ENCODE measurements around the gene ARRB2. TPM values are rescaled to one million over a fixed set of nuclear protein-coding genes. Genes with fewer than 3 reads are reported as not detected.

ARRB2 gene
- polyA plus RNA-seq, 1 donor = 32.7 TPM

DNA sequence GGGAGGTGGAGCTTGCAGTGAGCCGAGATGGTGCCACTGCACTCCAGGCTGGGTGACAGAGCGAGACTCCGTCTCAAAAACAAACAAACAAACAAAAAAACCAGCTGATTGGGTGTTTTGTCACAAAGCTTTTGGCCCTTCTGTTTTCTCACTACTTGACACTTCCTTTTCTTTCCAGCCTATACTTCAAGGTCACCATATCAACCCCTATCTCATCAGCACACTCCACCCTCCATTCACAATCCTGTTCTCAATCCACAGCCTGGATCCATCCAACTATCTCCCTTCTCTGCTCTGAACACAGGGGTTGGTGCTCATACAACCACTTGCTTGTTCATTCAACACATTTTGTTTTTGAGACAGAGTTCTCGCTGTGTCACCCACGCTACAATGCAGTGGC, 14.2 kb downstream of the ARRB2 start:
- DNase-seq = no peak

DNA sequence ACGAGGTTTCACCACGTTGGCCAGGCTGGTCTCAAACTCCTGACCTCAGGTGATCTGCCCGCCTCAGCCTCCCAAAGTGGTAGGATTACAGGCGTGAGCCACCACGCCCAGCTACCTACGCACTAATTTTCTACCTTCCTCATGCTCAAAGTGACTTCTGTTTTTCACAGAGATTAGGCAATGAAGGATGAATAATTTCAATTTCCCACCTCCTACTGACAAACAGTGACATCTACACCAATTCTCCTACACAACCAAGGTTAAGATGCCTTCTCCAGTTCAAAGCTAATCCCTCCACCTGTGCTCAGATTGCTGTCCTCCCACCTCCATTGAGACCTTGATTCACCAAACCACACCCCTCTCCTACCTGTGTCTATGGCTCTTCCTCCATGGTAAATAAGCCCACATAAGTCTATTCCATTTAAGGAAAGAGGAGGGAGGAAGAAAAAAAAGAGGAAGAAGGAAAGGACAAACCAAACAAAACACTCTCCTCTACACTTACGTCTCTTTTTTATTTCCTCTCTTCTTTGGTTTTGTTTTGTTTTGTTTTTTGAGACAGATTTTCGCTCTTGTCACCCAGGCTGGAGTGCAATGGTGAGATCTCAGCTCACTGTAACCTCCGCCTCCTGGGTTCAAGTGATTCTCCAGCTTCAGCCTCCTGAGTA, 15.3 kb downstream of the ARRB2 start:
- DNase-seq = no peak

DNA sequence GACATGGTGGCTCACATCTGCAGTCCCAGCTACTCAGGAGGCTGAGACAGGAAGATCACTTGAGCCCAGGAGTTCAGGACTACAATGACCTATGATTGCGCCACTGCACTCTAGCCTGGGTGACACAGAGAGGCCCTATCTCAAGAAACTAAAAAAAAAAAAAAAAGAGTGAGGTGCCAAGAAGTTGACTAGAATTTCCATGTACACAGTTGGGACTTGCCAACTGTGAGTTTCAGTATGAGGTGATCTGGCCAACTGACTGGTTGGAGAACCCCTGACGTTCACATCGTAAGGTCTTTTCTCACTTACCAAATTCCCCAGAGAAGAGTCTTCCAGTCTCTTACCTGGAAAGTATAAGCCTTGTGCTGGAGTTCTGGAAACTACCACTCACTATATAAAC, 17.7 kb downstream of the ARRB2 start:
- no peak for DNase-seq

DNA sequence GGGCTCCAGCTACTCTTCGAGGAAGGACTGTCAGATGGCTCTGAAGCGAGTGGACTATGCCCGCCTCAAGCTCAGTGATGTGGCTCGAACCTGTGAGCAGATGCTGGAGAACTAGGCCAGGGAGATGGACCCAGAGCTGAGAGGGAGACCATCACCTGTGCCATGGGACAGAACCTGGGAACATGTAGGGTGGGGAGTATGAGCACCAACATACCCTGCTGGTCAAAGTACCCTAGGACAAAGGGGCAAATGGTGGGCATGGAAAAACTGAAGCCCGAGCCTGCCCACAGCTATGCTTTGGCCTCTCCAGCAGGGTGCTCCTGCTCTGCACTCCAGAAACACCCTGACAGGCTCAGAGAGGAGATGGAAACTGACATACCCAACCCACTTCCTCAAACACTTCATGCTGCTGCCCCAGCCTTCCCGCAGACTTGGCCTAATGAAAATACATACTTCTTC, 22.7 kb downstream of the ARRB2 start:
- DNase-seq = no peak

DNA sequence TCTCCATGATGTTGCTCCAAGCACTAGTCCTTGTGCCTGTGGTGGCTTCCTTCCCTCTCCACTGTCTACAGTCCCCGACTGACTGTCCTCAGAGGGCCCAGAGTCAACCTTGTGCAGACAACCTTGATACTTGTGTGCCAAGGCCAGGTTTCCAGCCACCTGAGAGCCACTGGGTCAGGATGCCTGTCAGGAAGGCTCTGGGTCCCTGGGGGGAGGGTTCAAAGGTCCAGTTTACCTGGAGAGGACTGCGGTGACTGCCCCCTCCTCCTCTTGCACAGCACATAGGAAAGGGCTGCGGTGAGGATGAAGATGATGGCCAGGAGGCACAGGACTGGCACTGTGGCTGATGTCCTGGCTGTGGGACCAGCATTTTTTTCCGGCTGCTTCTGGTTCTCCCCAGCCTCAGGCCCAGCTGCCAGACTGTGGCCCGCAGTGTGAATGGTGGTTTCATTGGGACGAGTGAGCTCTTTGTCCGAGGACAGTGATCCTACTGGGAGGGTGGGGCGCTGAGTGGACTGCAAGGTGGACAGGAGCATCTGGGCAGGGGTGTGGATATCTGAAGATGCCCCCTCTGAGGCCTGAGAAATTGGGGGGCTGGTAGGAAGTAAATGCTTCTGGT, 24.5 kb downstream of the ARRB2 start:
- no peak for DNase-seq

DNA sequence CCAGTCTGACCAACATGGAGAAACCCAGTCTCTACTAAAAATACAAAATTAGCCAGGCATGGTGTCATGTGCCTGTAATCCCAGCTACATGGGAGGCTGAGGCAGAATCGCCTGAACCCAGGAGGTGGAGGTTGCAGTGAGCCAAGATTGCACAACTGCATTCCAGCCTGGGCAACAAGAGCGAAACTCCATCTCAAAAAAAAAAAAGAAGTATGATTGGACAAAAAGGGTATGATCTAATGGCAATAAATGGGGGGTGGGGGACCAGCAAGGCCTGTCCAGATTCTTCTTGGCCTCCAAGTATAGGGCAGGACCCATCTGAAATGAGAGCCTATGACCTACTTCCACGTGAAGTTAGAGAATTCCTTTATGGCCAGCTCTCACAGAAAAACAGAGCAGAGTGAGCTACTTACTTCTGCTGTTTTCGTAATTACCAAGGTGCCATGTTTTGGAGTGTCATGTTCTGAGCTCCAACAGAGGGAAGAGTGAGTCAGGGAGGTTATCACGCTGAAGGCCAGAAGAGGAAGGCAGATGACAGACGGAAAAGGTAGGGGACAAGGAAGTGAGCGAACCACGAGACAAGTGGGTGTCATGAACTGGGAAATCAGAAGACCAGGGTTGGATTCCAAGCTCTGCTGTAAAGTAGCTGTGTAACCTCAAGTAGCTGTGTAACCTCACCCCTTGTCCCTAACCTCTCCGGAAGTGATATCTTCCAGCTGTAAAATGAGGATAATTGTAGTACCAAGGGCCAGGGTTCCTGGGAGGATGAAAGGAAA, 25.6 kb downstream of the ARRB2 start:
- DNase-seq = no peak

DNA sequence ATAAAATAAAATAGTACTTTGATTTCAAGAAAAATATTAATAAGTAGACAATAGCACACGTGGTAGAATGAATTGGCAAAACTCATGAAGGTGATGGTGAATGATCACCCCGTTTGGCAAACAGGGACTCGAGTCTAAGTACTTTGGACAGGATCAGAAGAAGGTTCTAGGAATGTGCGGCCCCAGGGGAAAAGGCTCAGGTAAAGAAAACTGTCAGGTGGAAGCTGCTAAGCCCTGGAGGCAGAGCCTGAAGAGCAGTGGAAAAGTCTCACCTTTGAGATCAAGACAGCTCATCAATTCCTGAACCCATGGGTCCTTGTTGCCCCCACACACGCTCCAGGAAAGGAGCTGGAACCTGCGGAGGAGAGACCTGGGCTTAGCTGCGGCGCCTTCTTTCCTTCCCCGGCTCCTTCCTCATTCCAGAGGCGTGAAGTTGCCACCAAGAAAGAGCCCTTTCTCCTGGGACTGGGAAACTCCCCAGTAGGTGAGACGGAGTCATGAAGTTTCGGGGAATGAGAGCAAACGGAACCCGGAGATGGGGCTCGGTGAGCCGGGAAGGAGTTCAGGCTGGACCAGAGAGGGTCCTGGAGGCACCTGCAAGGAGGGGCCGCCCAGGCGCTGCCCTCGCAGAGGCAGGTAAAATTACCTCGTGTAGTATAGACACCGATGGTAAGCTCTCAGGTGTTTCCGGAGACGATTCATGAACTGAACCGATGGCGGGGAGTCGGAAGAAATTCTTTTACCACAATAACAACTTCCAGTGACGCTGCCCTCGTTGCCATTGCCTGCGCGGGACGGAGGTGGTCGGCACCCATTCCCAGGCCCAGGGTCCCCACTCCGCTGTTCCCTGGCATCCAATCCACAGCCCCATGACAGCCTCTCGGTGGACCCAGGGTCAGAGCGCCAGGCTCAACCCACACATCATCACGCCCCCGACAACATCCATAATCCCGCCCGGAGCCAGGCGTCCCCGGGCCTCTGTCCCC, 28.0 kb downstream of the ARRB2 start:
- no peak for DNase-seq

DNA sequence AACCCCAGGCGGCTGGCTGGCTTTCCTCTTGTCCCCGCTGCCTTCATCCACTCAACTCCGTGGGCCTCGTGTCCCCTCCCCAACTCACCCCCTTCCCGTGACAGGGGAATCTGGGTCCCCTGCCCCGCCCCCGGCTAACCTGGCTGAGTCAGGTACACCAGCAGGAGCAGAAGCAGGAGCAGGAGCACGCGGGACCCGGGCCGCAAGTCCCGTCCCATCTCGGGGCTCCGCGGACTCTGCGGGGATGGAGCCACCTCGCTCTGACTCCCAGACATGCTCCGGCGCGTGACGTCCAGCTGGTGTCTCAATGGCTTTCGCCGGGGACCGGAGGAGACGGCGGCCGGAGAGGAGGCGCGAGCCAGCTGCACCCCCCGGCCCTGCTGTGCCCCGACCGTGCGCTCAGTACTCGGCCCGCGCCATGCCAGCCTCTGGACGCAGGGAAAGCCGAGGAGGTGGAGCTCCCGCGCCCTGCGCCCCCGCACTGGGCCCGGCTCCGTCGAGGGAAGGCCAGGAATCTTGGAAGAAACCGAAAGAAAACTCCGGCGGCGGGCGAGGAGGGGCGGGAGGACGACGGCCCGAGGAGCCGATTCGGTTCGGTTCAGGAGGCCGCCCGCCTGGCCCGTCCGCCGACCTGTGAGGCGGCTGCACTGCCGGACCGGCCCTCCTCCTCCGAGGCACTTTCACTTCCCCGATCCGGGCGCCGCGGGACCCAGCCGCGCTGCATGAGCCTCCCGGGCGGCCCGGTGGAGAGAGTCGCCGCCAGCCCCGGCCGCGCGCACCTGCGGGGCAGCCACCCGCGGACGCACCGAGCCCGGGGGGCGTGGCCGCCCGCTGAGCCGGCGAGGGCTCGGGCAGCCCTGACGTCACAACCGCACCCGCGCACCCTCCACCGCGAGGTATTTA, 28.9 kb downstream of the ARRB2 start, which contains the start of the genes CXCL16 and ZMYND15:
TSS of gene CXCL16 (minus strand) at position 807 of the 903 bp plus-strand sequence. CDS start at position 218, 589 bp downstream.
TSS of gene ZMYND15 (plus strand) at position 712 of the 903 bp plus-strand sequence. CDS start 716 bp downstream, outside the sequence.
- DNase-seq = no peak

DNA sequence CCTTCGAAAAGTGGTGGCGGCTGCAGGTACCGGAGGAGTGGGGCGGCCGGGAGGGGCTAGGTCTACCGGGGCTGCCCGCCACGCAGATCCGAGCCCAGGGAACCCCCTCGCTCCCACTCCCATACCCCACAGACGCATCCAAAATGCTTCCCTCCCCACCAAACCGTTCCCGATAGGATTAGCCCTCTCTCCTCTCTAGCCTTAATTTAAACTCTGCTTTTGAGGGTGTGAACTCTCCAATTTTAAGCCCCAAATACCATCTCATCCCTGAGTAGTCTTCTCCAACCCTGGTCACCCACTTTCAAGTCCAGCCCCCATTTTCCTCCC, 29.6 kb downstream of the ARRB2 start:
- no peak for DNase-seq

DNA sequence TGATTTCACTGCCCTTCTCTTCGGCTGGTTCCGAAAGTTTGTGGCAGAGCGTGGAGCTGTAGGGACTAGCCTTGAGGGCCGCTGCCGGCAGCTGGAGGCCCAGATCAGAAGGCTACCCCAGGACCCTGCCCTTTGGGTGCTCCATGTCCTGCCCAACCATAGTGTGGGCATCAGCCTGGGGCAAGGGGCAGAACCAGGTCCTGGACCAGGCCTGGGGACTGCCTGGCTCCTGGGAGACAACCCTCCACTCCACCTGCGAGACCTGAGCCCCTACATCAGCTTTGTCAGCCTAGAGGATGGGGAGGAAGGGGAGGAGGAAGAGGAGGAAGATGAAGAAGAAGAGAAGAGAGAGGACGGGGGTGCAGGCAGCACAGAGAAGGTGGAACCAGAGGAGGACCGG, 30.2 kb downstream of the ARRB2 start:
- no peak for DNase-seq

DNA sequence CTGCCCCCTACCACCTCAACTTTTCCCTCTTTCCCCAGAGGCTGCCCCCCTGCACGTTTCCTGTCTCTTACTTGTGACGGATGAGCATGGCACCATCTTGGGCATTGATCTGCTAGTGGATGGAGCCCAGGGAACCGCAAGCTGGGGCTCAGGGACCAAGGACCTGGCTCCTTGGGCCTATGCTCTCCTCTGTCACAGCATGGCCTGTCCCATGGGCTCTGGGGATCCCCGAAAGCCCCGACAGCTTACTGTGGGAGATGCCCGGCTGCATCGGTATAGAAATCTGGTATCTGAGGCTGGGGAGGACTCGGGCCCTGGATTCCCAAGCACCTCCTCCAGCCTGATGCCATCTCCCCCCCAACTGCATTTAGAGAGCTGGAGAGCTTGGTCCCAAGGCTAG, 31.1 kb downstream of the ARRB2 start:
- DNase-seq = no peak

DNA sequence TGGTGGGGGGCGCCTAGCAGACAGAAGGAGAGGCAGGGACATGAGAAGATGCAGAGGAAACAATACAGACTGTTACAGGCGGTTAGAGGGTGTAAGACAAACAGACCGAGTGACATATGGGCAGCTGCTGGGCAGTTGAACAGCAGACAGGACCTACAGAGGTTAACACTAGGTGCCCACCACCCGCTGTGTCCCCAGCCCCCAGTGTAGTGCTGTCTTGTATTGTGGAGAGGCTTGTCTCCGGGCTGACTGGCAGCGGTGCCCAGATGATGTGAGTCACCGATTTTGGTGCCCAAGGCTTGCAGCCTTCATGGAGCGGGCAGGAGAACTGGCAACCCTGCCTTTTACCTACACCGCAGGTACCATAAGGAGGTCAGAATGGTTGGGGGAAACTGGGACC, 31.7 kb downstream of the ARRB2 start:
- DNase-seq = no peak

DNA sequence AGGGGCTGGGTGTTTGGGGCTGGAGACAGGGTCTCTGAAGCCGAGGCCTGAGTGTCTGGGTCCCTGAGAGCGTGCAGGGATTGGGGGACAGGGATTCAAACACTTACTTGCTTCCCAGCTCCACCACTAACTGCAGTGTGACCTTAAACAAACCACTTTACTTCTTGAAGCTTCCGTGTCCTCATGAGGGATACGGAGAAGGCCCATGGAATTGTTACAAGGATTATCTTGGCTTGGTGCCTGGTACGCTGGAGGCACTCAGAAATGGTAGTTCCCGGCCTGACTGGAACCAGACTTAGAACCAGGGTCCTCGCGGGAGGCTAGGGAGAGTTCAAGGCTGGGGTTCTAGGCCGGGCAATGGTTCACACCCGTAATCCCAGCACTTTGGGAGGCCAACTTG, 32.2 kb downstream of the ARRB2 start:
- DNase-seq = no peak

DNA sequence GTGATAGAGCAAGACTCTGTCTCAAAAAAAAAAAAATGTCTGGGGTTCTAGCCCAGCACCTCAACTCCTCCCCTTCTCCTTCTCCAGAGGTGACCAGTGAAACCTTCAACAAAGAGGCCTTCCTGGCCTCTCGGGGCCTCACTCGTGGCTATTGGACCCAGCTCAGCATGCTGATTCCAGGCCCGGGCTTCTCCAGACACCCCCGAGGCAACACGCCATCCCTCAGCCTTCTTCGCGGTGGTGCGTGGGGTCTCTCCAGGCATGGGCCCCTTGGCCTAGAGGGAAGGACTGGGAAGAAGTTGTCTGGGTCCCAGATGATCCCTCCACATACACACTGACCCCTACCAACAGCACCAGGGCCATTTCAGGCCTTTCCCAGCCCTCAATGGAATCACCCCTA, 32.8 kb downstream of the ARRB2 start:
- DNase-seq = no peak

DNA sequence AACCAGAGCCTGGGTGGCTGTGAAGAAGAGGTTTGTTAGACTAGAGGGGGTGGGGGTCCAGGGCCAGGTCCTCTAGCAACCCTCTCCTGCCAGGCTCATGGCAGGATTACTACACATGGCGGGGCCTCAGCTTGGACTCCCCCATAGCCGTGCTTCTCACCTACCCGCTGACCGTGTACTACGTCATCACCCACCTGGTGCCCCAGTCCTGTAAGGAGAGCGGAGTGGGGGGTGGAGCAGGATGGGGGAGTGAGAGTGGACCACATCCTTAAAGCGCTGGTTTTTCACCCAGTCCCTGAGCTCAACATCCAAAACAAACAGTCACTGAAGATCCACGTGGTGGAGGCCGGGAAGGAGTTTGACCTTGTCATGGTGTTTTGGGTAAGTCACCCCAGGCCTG, 33.5 kb downstream of the ARRB2 start:
- DNase-seq = no peak

DNA sequence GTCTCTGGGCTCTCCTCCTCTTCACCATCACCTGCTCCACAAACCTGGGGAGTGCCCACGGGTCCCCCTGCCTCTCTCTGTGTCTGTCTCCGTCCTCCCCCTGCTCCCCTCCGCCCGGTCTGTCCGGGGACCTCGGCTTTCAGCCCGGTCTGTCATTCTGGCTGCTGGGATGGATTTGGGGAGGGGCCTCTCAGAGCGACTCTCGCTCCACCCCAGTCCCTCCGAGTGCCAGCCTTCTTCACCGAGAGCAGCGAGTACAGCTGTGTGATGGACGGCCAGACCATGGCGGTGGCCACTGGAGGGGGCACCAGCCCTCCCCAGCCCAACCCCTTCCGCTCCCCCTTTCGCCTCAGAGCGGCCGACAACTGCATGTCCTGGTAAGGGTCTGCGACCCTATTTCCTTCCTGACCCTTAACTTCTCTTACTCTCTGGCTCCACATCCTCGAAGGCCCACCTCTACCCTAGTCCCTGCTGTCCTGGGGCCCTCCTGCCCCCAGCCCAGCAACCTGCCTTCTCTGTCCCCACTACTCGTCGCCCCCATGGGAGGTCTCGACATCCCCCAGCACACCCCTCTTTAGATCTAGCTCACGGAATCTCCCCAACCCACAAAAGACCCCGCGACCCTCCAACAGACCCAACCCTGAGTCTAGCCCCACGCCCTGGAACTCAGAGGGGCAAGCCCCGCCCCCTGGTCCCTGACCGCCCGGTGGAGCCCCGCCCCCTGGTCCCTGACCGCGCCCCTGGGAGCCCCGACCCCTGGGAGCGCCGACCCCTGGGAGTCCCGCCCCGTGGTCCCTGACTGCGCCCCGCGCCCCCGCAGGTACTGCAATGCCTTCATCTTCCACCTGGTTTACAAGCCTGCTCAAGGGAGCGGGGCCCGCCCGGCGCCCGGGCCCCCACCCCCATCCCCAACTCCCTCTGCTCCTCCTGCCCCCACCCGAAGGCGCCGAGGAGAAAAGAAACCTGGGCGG, 34.9 kb downstream of the ARRB2 start:
- no peak for DNase-seq

DNA sequence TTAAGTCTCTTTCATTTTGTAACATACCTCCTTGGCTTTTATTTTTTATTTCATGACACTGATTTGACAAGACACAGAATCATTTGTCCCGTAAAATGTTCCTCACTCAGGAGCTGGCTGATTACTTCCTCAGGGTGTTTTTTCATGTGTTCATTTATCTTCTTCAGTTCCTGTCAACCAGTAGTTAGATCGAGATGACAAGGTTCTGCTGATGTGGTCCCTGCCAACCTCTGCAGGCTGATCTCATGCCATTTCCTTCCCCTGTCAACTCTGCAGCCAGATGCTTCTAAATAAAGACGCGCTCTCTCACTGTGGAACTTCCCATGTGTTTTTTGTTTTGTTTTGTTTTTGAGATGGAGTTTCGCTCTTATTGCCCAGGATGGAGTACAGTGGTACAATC, 37.4 kb downstream of the ARRB2 start:
- DNase-seq = no peak

DNA sequence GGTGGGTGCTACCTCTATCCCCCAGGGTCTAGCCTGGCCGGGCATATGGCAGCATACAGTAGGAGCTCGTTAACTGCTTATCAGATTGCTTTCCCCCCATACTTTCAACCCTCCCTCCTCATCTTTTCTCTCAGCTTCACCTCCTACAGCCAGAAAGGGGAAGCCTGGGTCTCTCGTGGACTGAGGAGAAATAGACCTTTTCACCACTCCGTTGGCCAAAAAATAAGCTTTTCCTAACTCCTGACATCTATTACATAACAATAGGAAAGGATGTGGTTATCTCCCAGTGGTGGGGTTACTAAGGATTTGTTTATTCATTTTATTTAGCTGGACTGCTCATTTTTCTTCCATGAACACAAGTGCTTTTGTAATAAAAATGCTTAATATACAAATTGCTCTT, 38.3 kb downstream of the ARRB2 start:
- no peak for DNase-seq

DNA sequence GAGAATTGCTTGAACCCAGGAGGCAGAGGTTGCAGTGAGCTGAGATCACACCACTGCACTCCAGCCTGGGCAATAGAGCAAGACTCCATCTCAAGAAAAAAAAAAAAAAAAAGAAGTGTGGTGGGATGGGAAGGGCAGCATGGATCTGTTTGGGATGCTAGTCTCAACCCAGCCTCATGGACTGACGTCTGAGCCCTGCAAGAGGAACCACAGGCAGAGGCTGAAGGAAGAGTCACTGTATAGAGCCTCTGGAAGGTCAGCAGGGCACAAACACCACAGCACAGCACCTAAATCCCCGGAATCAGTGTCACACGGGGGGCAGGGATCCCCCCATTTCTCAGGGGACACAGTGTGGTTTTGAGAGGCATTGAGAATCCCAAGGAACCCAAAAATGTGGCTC, 40.2 kb downstream of the ARRB2 start:
- DNase-seq = no peak

DNA sequence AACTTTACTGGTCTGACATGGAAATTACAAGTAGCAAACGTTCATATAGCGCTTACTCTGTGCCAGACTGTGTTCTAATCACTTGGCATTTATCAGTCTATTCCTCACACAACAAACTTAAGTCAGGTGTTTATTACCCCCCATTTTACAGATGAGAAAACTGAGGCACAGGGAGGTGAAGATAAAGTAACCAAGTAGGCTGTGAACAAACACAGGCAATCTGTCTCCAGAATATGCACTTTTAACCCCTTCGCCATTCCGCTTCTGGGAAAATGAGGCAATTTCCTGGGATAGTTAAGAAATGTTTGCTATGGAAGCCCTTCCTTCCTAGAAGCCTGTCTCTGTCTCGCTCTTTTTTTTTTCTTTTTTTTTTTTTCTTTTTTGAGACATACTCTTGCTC, 41.5 kb downstream of the ARRB2 start:
- DNase-seq = no peak
